Skeletal muscle tissue (tissue), 4 donors: ENCODE data around the gene TRIM7. TPM values are rescaled to one million over a fixed set of nuclear protein-coding genes. Genes with fewer than 3 reads are reported as not detected.

Source experiments
- H3K27ac ChIP-seq: one replicate; pipeline ENCODE4 v1.7.0; 2013; ENCODE audit warnings: mild to moderate bottlenecking, low read depth, low read length, inconsistent platforms
- H3K27me3 ChIP-seq, 3 donors: one replicate each; pipeline ENCODE4 v1.7.0; 2013; ENCODE audit warnings: low read length in 3 of 3; ENCODE audit not compliant: control insufficient read depth in 3 of 3, insufficient read depth in 3 of 3
- H3K36me3 ChIP-seq, 3 donors: one replicate each; pipeline ENCODE4 v1.7.0; 2013; ENCODE audit warnings: low read length in 3 of 3; ENCODE audit not compliant: control insufficient read depth in 3 of 3, insufficient read depth in 3 of 3
- H3K4me1 ChIP-seq, 3 donors: one replicate each; pipeline ENCODE4 v1.7.0; 2013; ENCODE audit warnings: low read length in 3 of 3, mild to moderate bottlenecking in 3 of 3; ENCODE audit not compliant: control insufficient read depth in 3 of 3, insufficient read depth in 3 of 3
- H3K4me3 ChIP-seq, 3 donors: one replicate each; pipeline ENCODE4 v1.7.0; 2013; ENCODE audit warnings: low read length in 3 of 3
- H3K9ac ChIP-seq, 3 donors: one replicate each; pipeline ENCODE4 v1.7.0; 2013; ENCODE audit warnings: low read length in 3 of 3, mild to moderate bottlenecking in 3 of 3, moderate library complexity in 2 of 3, low read depth in 1 of 3
- H3K9me3 ChIP-seq, 3 donors: one replicate each; pipeline ENCODE4 v1.7.0; 2013; ENCODE audit warnings: low read length in 3 of 3; ENCODE audit not compliant: control insufficient read depth in 3 of 3
- total RNA-seq: library from RNA; depleted of rRNA; stranded (reverse); fragments of >200 nt; gene quantifications from one replicate; pipeline ENCODE4 v1.2.3, GENCODE V29; 2014
- donor health status: Osteomylitis.

TRIM7 gene
- total RNA-seq, 1 donor from 2014 or later = 9.9 TPM

GRCh38 chr5:181195249-181195761, 9.7 kb downstream of the TRIM7 start:
- H3K4me1 ChIP-seq = peaks cover 20 to 50% (median 49%) of the 10 kb centered on the region in 3 donors
- H3K27ac ChIP-seq = peak overlapping the region; percentile 59
- peaks cover 24 to 44% (median 28%) of the 10 kb centered on the region in 3 donors for H3K36me3 ChIP-seq
- no peaks in the 10 kb centered on the region for H3K9me3 ChIP-seq
- no peaks in the 10 kb centered on the region for H3K27me3 ChIP-seq
- H3K9ac ChIP-seq = peak overlapping the region in 1 of 3 donors; percentile 54
- no peak overlapping the region for H3K4me3 ChIP-seq

GRCh38 chr5:181194489-181195248, 10.3 kb downstream of the TRIM7 start:
- H3K36me3 ChIP-seq = peaks cover 22 to 39% (median 25%) of the 10 kb centered on the region in 3 donors
- H3K9ac ChIP-seq = peak overlapping the region in 1 of 3 donors; percentile 54
- H3K4me1 ChIP-seq = peaks cover 17 to 51% (median 49%) of the 10 kb centered on the region in 3 donors
- peak overlapping the region; percentile 59 for H3K27ac ChIP-seq
- no peak overlapping the region for H3K4me3 ChIP-seq
- no peaks in the 10 kb centered on the region for H3K9me3 ChIP-seq
- H3K27me3 ChIP-seq = no peaks in the 10 kb centered on the region

GRCh38 chr5:181193656-181194055, 11.3 kb downstream of the TRIM7 start:
- Histone ChIP-seq H3K27ac (peak overlapping the region; percentile 89), H3K4me1 (peaks cover 23 to 57% (median 53%) of the 10 kb centered on the region in 3 donors), H3K9ac (peak overlapping the region in 1 of 3 donors; percentile 54), H3K36me3 (peaks cover 12 to 30% (median 19%) of the 10 kb centered on the region in 3 donors), H3K4me3 (no peak overlapping the region), H3K27me3 (no peaks in the 10 kb centered on the region), H3K9me3 (no peaks in the 10 kb centered on the region)

GRCh38 chr5:181192337-181193046, 12.5 kb downstream of the TRIM7 start:
- H3K36me3 ChIP-seq = peaks cover 7 to 18% (median 15%) of the 10 kb centered on the region in 3 donors
- H3K27ac ChIP-seq = peak overlapping the region; percentile 89
- no peaks in the 10 kb centered on the region for H3K27me3 ChIP-seq
- H3K4me3 ChIP-seq = peak overlapping the region; percentile 80 to 96 (median 92)
- peaks cover 23 to 51% (median 50%) of the 10 kb centered on the region in 3 donors for H3K4me1 ChIP-seq
- peak overlapping the region; percentile 86 to 92 (median 90) for H3K9ac ChIP-seq
- no peaks in the 10 kb centered on the region for H3K9me3 ChIP-seq

GRCh38 chr5:181191526-181192336, 13.3 kb downstream of the TRIM7 start:
- Histone ChIP-seq H3K4me3 (peak overlapping the region; percentile 80 to 96 (median 92)), H3K27ac (peak overlapping the region; percentile 89), H3K36me3 (peaks cover 3 to 11% (median 7%) of the 10 kb centered on the region in 3 donors), H3K4me1 (peaks cover 23 to 52% (median 52%) of the 10 kb centered on the region in 3 donors), H3K9ac (peak overlapping the region; percentile 86 to 92 (median 90)), H3K9me3 (no peaks in the 10 kb centered on the region), H3K27me3 (no peaks in the 10 kb centered on the region)

- Histone ChIP-seq H3K36me3 (peaks cover 3 to 10% (median 7%) of the 10 kb centered on the region in 3 donors), H3K27me3 (no peaks in the 10 kb centered on the region), H3K9me3 (no peaks in the 10 kb centered on the region), H3K4me1 (peaks cover 23 to 52% (median 52%) of the 10 kb centered on the region in 3 donors), H3K9ac (peak overlapping the region; percentile 63 to 92 (median 86)), H3K27ac (peak overlapping the region; percentile 89), H3K4me3 (peak overlapping the region; percentile 80 to 96 (median 92))
These were observed 14.1 kb downstream of the TRIM7 start for GRCh38 chr5:181190711-181191525.

GRCh38 chr5:181189962-181190710, 14.9 kb downstream of the TRIM7 start:
- Histone ChIP-seq H3K36me3 (peaks cover 3 to 10% (median 3%) of the 10 kb centered on the region in 3 donors), H3K4me1 (peaks cover 23 to 52% (median 52%) of the 10 kb centered on the region in 3 donors), H3K4me3 (peak overlapping the region; percentile 80 to 96 (median 92)), H3K9ac (peak overlapping the region; percentile 63 to 92 (median 86)), H3K9me3 (no peaks in the 10 kb centered on the region), H3K27me3 (no peaks in the 10 kb centered on the region), H3K27ac (peak overlapping the region; percentile 89)

- Histone ChIP-seq H3K27ac (peak overlapping the region; percentile 89), H3K4me3 (peak overlapping the region; percentile 80 to 96 (median 92)), H3K4me1 (peaks cover 23 to 49% (median 46%) of the 10 kb centered on the region in 3 donors), H3K27me3 (no peaks in the 10 kb centered on the region), H3K9ac (peak overlapping the region; percentile 63 to 92 (median 71)), H3K36me3 (peaks cover 0 to 3% (median 0%) of the 10 kb centered on the region in 3 donors), H3K9me3 (no peaks in the 10 kb centered on the region)
These were observed 15.5 kb downstream of the TRIM7 start for GRCh38 chr5:181189363-181189961.
